Duodenal mucosa (tissue), 2 donors: Measurements from ENCODE around the gene FAIM2.

ENCODE experiments used
- H3K27ac ChIP-seq: one replicate; pipeline ENCODE4 v1.7.0; 2013; ENCODE audit warnings: low read depth, low read length
- H3K27me3 ChIP-seq, 2 donors: one replicate each; pipeline ENCODE4 v1.7.0; 2013; ENCODE audit warnings: low read length in 2 of 2, control low read depth in 1 of 2; ENCODE audit not compliant: insufficient read depth in 2 of 2, control insufficient read depth in 1 of 2
- H3K36me3 ChIP-seq, 2 donors: one replicate each; pipeline ENCODE4 v1.7.0; 2013; ENCODE audit warnings: low read length in 2 of 2, control low read depth in 1 of 2; ENCODE audit not compliant: insufficient read depth in 2 of 2, control insufficient read depth in 1 of 2
- H3K4me1 ChIP-seq, 2 donors: one replicate each; pipeline ENCODE4 v1.7.0; 2013; ENCODE audit warnings: low read length in 2 of 2, control low read depth in 1 of 2; ENCODE audit not compliant: insufficient read depth in 2 of 2, control insufficient read depth in 1 of 2
- H3K4me3 ChIP-seq, 2 donors: one replicate each; pipeline ENCODE4 v1.7.0; 2013; ENCODE audit warnings: low read length in 2 of 2, low read depth in 1 of 2
- H3K9ac ChIP-seq, 2 donors: one replicate each; pipeline ENCODE4 v1.7.0; 2013; ENCODE audit warnings: low read length in 2 of 2, low read depth in 1 of 2
- H3K9me3 ChIP-seq, 2 donors: one replicate each; pipeline ENCODE4 v1.7.0; 2013; ENCODE audit warnings: low read length in 2 of 2, control low read depth in 1 of 2; ENCODE audit not compliant: control insufficient read depth in 1 of 2

The FAIM2 gene

DNA sequence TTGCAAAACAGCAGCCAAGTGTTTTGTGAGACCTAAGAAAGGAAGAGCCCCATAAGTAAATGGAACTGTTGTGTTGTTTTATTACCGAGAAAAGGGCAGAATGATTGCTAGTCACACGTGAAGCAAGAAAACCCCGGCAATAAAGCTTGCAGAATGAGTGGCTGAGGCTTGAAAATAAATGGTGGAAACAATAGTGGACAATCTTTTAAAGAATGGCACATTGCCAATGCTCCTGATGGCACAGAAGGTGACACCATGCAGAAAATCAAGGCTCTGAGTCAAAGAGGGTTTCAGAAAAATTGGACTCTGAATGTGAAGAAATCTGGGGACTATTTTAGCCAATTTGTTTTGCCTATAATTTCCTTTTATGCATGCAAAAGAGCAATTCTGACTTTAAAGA, 42.8 kb upstream of the FAIM2 start:
- no peak overlapping the region for H3K27ac ChIP-seq
- no peaks in the 10 kb centered on the region for H3K9me3 ChIP-seq
- peaks cover 0 to 5% of the 10 kb centered on the region in 2 donors for H3K4me1 ChIP-seq
- H3K4me3 ChIP-seq: no peak overlapping the region
- no peak overlapping the region for H3K9ac ChIP-seq
- H3K27me3 ChIP-seq: no peaks in the 10 kb centered on the region
- H3K36me3 ChIP-seq: no peaks in the 10 kb centered on the region

DNA sequence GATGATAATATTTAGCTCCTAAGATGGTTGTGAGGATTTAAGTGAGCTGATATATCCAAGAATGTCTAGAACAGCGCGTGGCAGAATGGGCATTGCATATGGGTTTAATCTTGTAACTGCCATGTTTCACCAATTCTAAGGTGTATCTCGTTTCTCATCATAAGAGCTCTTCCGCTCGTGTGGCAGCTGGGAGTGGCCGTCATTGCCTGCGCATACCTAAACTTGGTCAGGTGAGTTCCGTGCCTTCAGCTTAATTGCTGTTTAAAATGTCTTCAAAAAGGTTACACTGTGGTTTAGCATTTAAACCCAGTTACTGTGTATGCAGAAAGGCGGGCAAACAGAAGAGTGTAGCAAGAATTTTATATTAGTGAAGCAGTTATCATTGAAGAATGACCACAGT, 42.4 kb upstream of the FAIM2 start:
- no peak overlapping the region for H3K4me3 ChIP-seq
- H3K36me3 ChIP-seq: no peaks in the 10 kb centered on the region
- H3K4me1 ChIP-seq: peaks cover 0 to 5% of the 10 kb centered on the region in 2 donors
- no peaks in the 10 kb centered on the region for H3K9me3 ChIP-seq
- H3K27ac ChIP-seq: peak overlapping the region; percentile 22
- H3K27me3 ChIP-seq: no peaks in the 10 kb centered on the region
- H3K9ac ChIP-seq: no peak overlapping the region

DNA sequence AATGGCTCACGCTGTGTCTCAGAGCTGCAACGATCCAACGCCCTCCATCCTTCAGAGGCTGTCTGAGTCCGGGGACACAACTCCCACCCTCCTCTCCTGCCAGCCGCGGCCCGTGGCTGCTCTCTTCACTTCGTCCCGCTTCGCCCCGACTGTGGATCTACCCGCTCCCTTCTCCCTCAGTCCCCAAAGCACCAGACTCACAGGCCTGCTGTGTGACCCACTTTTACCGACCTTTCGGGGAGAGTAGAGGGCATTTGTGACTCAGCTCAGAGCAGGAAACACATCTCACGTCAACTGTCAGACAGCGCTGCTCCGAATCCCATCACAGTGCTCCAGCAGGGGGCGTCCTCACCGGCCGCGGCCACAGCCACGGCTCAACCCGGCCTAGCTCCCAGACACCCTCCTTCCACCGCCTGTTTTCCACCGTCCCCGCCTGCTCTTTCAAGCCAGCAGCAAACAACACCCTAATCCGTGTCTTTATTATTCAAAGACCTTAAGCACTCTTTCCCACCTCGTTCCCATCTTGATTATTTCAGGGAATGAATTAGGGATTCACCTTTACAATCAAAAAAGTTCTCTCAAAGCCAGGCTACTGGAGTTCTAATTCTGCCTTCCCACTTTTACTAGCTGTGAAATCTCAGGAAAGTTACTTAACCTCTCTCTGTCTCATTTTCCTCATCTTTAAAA, 41.8 kb upstream of the FAIM2 start:
- H3K9ac ChIP-seq: peak overlapping the region; percentile 24 to 54
- H3K4me3 ChIP-seq: peak overlapping the region; percentile 46 to 56
- H3K27ac ChIP-seq: peak overlapping the region; percentile 22
- no peaks in the 10 kb centered on the region for H3K9me3 ChIP-seq
- H3K36me3 ChIP-seq: no peaks in the 10 kb centered on the region
- H3K27me3 ChIP-seq: no peaks in the 10 kb centered on the region
- H3K4me1 ChIP-seq: peaks cover 0 to 5% of the 10 kb centered on the region in 2 donors

GRCh38 chr12:49944718-49945117, 41.0 kb upstream of the FAIM2 start:
- Histone ChIP-seq H3K27me3 (no peaks in the 10 kb centered on the region), H3K27ac (no peak overlapping the region), H3K36me3 (no peaks in the 10 kb centered on the region), H3K4me1 (peaks cover 0 to 5% of the 10 kb centered on the region in 2 donors), H3K4me3 (no peak overlapping the region), H3K9me3 (no peaks in the 10 kb centered on the region), H3K9ac (no peak overlapping the region)

- Histone ChIP-seq H3K9me3 (no peaks in the 10 kb centered on the region), H3K27ac (no peak overlapping the region)
Measured at GRCh38 chr12:49944046-49944445, 40.3 kb upstream of the FAIM2 start.

DNA sequence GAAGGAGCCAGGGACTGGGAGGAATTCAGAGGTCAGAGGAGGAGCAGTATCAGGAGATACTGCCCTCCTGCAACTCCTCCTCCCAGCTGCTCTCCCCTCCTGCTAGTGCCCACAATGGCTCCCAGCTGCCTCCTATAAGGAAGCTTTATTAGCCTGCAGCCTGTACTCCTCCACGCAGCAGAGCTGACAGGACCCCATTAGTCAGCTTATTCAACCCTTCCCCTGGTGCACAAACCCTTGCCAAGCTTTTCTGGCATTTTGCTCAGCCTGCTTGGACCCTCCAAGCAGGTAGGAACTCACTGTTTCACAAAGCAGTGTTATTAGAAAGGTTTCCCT, 39.9 kb upstream of the FAIM2 start:
- no peak overlapping the region for H3K27ac ChIP-seq
- H3K4me1 ChIP-seq: peaks cover 0 to 5% of the 10 kb centered on the region in 2 donors
- H3K36me3 ChIP-seq: no peaks in the 10 kb centered on the region
- no peaks in the 10 kb centered on the region for H3K27me3 ChIP-seq
- no peaks in the 10 kb centered on the region for H3K9me3 ChIP-seq
- H3K4me3 ChIP-seq: no peak overlapping the region
- no peak overlapping the region for H3K9ac ChIP-seq

More at GRCh38 chr12:49944046-49944445, 40.3 kb upstream of the FAIM2 start:
- Histone ChIP-seq H3K4me1 (peaks cover 0 to 5% of the 10 kb centered on the region in 2 donors), H3K36me3 (no peaks in the 10 kb centered on the region), H3K9ac (no peak overlapping the region), H3K4me3 (no peak overlapping the region), H3K27me3 (no peaks in the 10 kb centered on the region)

DNA sequence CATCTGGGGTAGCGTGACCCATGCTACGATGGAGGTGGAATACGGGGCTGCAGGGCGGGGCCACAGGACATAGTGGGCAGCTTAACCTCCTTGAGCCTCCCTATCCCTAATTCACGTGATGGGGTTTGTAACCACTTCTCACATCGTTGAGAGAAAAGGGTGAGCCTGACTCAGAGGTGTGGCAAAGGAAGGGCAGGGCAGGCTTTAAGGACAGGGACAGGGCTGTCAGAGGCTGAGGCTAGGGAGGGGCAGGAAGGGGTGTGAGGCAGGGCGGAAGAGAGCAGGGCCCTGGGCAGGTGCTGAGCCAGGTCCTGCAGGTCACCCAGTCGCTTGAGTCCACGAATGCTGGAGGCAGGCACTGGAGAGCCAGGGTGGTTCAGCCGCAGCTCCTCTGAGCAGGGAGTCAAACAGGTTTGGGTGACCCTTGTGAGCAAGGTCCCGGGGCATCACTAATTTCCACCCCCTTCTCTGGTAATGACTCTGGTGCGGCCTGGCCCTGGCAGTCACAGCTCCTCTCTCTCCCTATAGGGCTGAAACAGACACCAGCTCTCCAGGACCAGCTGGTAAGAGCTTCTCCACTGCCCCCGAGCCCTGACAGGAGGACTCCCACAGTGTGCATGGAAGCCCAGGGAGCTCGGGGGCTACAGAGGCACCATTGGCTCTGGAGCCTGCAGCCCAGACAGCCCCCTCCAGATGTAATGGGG, 39.4 kb upstream of the FAIM2 start:
- no peaks in the 10 kb centered on the region for H3K9me3 ChIP-seq
- H3K4me1 ChIP-seq: peaks cover 0 to 5% of the 10 kb centered on the region in 2 donors
- H3K4me3 ChIP-seq: no peak overlapping the region
- no peak overlapping the region for H3K9ac ChIP-seq
- H3K27me3 ChIP-seq: no peaks in the 10 kb centered on the region
- H3K27ac ChIP-seq: no peak overlapping the region
- no peaks in the 10 kb centered on the region for H3K36me3 ChIP-seq

- Histone ChIP-seq H3K27me3 (no peaks in the 10 kb centered on the region), H3K9me3 (no peaks in the 10 kb centered on the region), H3K4me3 (no peak overlapping the region), H3K27ac (no peak overlapping the region), H3K4me1 (peaks cover 0 to 5% of the 10 kb centered on the region in 2 donors), H3K9ac (no peak overlapping the region), H3K36me3 (no peaks in the 10 kb centered on the region)
Measured at GRCh38 chr12:49942512-49942893, 38.8 kb upstream of the FAIM2 start.

GRCh38 chr12:49941556-49942511, 38.1 kb upstream of the FAIM2 start:
- no peak overlapping the region for H3K4me3 ChIP-seq
- H3K27ac ChIP-seq: no peak overlapping the region
- H3K36me3 ChIP-seq: no peaks in the 10 kb centered on the region
- H3K9me3 ChIP-seq: no peaks in the 10 kb centered on the region
- no peaks in the 10 kb centered on the region for H3K27me3 ChIP-seq
- H3K9ac ChIP-seq: no peak overlapping the region
- H3K4me1 ChIP-seq: peaks cover 0 to 5% of the 10 kb centered on the region in 2 donors

- H3K27ac ChIP-seq: no peak overlapping the region
- H3K4me3 ChIP-seq: no peak overlapping the region
- no peaks in the 10 kb centered on the region for H3K9me3 ChIP-seq
- H3K27me3 ChIP-seq: no peaks in the 10 kb centered on the region
- no peaks in the 10 kb centered on the region for H3K36me3 ChIP-seq
- H3K4me1 ChIP-seq: peaks cover 0 to 5% of the 10 kb centered on the region in 2 donors
- no peak overlapping the region for H3K9ac ChIP-seq
Measured at GRCh38 chr12:49939707-49940106, 36.0 kb upstream of the FAIM2 start.
